Bronchial epithelial cell (primary cell): ENCODE measurements around the gene UBR1. TPM values are rescaled to one million over a fixed set of nuclear protein-coding genes. Genes with fewer than 3 reads are reported as not detected.
"Not testable (repeated sequence)": the region's sequence is repeated elsewhere in the genome, so short reads cannot be mapped to it uniquely, and the experiment has no call there.

Source experiments
- DNase-seq: peaks from one replicate; pipeline ENCODE4 v3.0.0-alpha.2; 2010; ENCODE audit warnings: low read depth
- FAIRE-seq: peaks from 2 replicates; lab custom pipeline; 2011; peaks lifted over from hg19 to GRCh38; lab: Jason Lieb, UNC
- H3K27me3 ChIP-seq: 2 replicates; pipeline ENCODE4 v1.5.1; 2011; ENCODE audit warnings: low read length; ENCODE audit not compliant: control insufficient read depth, insufficient read depth
- H3K36me3 ChIP-seq: 2 replicates; pipeline ENCODE4 v1.5.1; 2011; ENCODE audit warnings: low read length; ENCODE audit not compliant: control insufficient read depth, insufficient read depth
- H3K4me3 ChIP-seq: 2 replicates; pipeline ENCODE4 v1.5.1; 2011; ENCODE audit warnings: mild to moderate bottlenecking, low read depth, low read length, control low read depth
- CTCF ChIP-seq: IDR thresholded peaks from 2 replicates; pipeline ENCODE4 v1.5.1; 2011; ENCODE audit warnings: mild to moderate bottlenecking, moderate library complexity, low read length, control low read depth, inconsistent platforms; ENCODE audit not compliant: insufficient read depth, severe bottlenecking
- total RNA-seq: library from RNA; depleted of rRNA; stranded (reverse); fragments of >200 nt; gene quantifications from 2 replicates; pipeline ENCODE4 v1.2.1, GENCODE V29; 2014

Gene UBR1
- total RNA-seq, 1 donor from 2014 or later: 18.4 TPM

GRCh38 chr15:42908538-42908937 is 197.3 kb downstream of the UBR1 start:
- H3K4me3 ChIP-seq: no peak overlapping the region
- FAIRE-seq (no peak), DNase-seq (peak; percentile 56)
- H3K36me3 ChIP-seq: no peaks in the 10 kb centered on the region
- no peak for TF ChIP-seq CTCF
- no peaks in the 10 kb centered on the region for H3K27me3 ChIP-seq

GRCh38 chr15:42903388-42904324 is 202.2 kb downstream of the UBR1 start:
- DNase-seq (no peak), FAIRE-seq (no peak)
- H3K36me3 ChIP-seq: no peaks in the 10 kb centered on the region
- no peak for TF ChIP-seq CTCF
- no peaks in the 10 kb centered on the region for H3K27me3 ChIP-seq
- H3K4me3 ChIP-seq: no peak overlapping the region

- H3K36me3 ChIP-seq, H3K4me3 ChIP-seq, DNase-seq, FAIRE-seq, H3K27me3 ChIP-seq: not testable (repeated sequence)
Measured at GRCh38 chr15:42893911-42894310, 211.9 kb downstream of the UBR1 start.

Other genes with a start within 250 kb of the UBR1 start
- 7.9 and 8.8 TPM in 2 replicates for gene TTBK2, start 185.3 kb downstream of the UBR1 start, total RNA-seq
- 22.5 and 26.1 TPM in 2 replicates for gene TMEM62, start 27.5 kb upstream of the UBR1 start, total RNA-seq
- gene CCNDBP1, start 79.4 kb upstream of the UBR1 start, total RNA-seq: 26.6 and 39.0 TPM in 2 replicates
- not detected in 2 replicates for gene EPB42, start 115.0 kb upstream of the UBR1 start, total RNA-seq
- under 0.01 and 1.8 TPM in 2 replicates for gene TGM5, start 160.9 kb upstream of the UBR1 start, total RNA-seq
- gene TGM7, start 196.2 kb upstream of the UBR1 start, total RNA-seq: not detected in 2 replicates
- 5.4 and 11.3 TPM in 2 replicates for gene LCMT2, start 224.5 kb upstream of the UBR1 start, total RNA-seq